Stimulated activated CD4-positive, alpha-beta T cell treated with anti-CD3 and anti-CD28 coated beads, TNF-alpha, amount 100 ng/mL, for 4 hours (primary cell): ENCODE data around the gene DYRK1A.

Experiments
- DNase-seq, 3 experiments: peaks; one replicate each; pipeline ENCODE4 v3.0.0-alpha.2; 2020; ENCODE audit warnings: low read depth in 3 of 3

DYRK1A gene

GRCh38 chr21:37385179-37385765 is 18.7 kb downstream of the DYRK1A start:
- no peak for DNase-seq

- DNase-seq: no peak
Observed at GRCh38 chr21:37386151-37386550, 19.6 kb downstream of the DYRK1A start.

- DNase-seq: no peak
Observed at GRCh38 chr21:37389456-37389855, 22.9 kb downstream of the DYRK1A start.

- DNase-seq: no peak
Observed at GRCh38 chr21:37391666-37392065, 25.1 kb downstream of the DYRK1A start.

GRCh38 chr21:37392441-37392840 is 25.9 kb downstream of the DYRK1A start:
- DNase-seq: no peak

GRCh38 chr21:37393030-37393429 is 26.5 kb downstream of the DYRK1A start:
- no peak for DNase-seq

- DNase-seq: no peak
Observed at GRCh38 chr21:37393786-37394185, 27.2 kb downstream of the DYRK1A start.

GRCh38 chr21:37395961-37396360 is 29.4 kb downstream of the DYRK1A start:
- DNase-seq: no peak

GRCh38 chr21:37396855-37397254 is 30.3 kb downstream of the DYRK1A start:
- DNase-seq: no peak

- no peak for DNase-seq
Observed at GRCh38 chr21:37398697-37399096, 32.1 kb downstream of the DYRK1A start.

GRCh38 chr21:37402251-37402867 is 35.8 kb downstream of the DYRK1A start:
- no peak for DNase-seq

GRCh38 chr21:37405629-37406028 is 39.1 kb downstream of the DYRK1A start:
- no peak for DNase-seq

GRCh38 chr21:37407719-37408420 is 41.3 kb downstream of the DYRK1A start:
- DNase-seq: no peak

GRCh38 chr21:37408464-37409193 is 42.1 kb downstream of the DYRK1A start:
- DNase-seq: no peak

- no peak for DNase-seq
Observed at GRCh38 chr21:37410639-37411038, 44.1 kb downstream of the DYRK1A start.

GRCh38 chr21:37412603-37413360 is 46.2 kb downstream of the DYRK1A start:
- no peak for DNase-seq

- no peak for DNase-seq
Observed at GRCh38 chr21:37413553-37414291, 47.1 kb downstream of the DYRK1A start.

- DNase-seq: no peak
Observed at GRCh38 chr21:37414292-37415253, 48.0 kb downstream of the DYRK1A start.

- DNase-seq: no peak
Observed at GRCh38 chr21:37415939-37416338, 49.4 kb downstream of the DYRK1A start.

- no peak for DNase-seq
Observed at GRCh38 chr21:37416914-37417313, 50.3 kb downstream of the DYRK1A start.
